Renal cortex interstitium (tissue), 3 donors: ENCODE measurements around the gene NCBP3. TPM values are rescaled to one million over a fixed set of nuclear protein-coding genes. Genes with fewer than 3 reads are reported as not detected.

ENCODE experiments used
- polyA plus RNA-seq, 3 donors: library from polyadenylated mRNA; unstranded; fragments of 120-200 nt; gene quantifications; one replicate each; pipeline ENCODE4 v1.2.1, GENCODE V29; 2013; ENCODE audit not compliant: insufficient read length in 3 of 3

Gene NCBP3
- polyA plus RNA-seq, 3 donors = 83.1 to 122 (median 83.7) TPM

Other genes with a start within 250 kb of the NCBP3 start
- 10 to 100 TPM in 1 of 3 donors, 1 to 10 TPM in 2; 7.6 to 12.4 (median 9.0) TPM for gene TRPV1, start 236.8 kb downstream of the NCBP3 start, polyA plus RNA-seq
- 10 to 100 TPM; 15.4 to 16.5 (median 15.7) TPM for gene SHPK, start 210.0 kb downstream of the NCBP3 start, polyA plus RNA-seq
- gene CTNS, start 209.5 kb downstream of the NCBP3 start, polyA plus RNA-seq = 10 to 100 TPM; 18.7 to 27.2 (median 20.2) TPM
- 100 to 1,000 TPM in 1 of 3 donors, 10 to 100 TPM in 2; 88.5 to 113 (median 90.6) TPM for gene TAX1BP3, start 177.7 kb downstream of the NCBP3 start, polyA plus RNA-seq
- gene EMC6, start 177.4 kb downstream of the NCBP3 start, polyA plus RNA-seq = 10 to 100 TPM; 21.0 to 35.3 (median 31.8) TPM
- 1 to 10 TPM; 1.3 to 1.4 (median 1.3) TPM for gene P2RX5, start 150.1 kb downstream of the NCBP3 start, polyA plus RNA-seq
- 1 to 10 TPM; 2.7 to 4.9 (median 3.8) TPM for gene HASPIN, start 122.3 kb downstream of the NCBP3 start, polyA plus RNA-seq
- gene ITGAE, start 45.1 kb downstream of the NCBP3 start, polyA plus RNA-seq = 10 to 100 TPM; 37.7 to 40.0 (median 37.8) TPM
- 1 to 10 TPM; 3.9 to 5.7 (median 4.2) TPM for gene CAMKK1, start 46.8 kb upstream of the NCBP3 start, polyA plus RNA-seq
- gene P2RX1, start 70.2 kb upstream of the NCBP3 start, polyA plus RNA-seq = 1 to 10 TPM in 2 of 3 donors, under 1 TPM in 1; 0.93 to 1.4 (median 1.1) TPM
- 1 to 10 TPM; 4.6 to 5.2 (median 4.8) TPM for gene ATP2A3, start 118.2 kb upstream of the NCBP3 start, polyA plus RNA-seq